ENCODE measurements around the gene CSF3R. TPM values are rescaled to one million over a fixed set of nuclear protein-coding genes. Genes with fewer than 3 reads are reported as not detected.

CSF3R gene
- total and polyA plus RNA-seq, 2 experiments from 2014 or later: 19.7 to 22.3 TPM

DNA sequence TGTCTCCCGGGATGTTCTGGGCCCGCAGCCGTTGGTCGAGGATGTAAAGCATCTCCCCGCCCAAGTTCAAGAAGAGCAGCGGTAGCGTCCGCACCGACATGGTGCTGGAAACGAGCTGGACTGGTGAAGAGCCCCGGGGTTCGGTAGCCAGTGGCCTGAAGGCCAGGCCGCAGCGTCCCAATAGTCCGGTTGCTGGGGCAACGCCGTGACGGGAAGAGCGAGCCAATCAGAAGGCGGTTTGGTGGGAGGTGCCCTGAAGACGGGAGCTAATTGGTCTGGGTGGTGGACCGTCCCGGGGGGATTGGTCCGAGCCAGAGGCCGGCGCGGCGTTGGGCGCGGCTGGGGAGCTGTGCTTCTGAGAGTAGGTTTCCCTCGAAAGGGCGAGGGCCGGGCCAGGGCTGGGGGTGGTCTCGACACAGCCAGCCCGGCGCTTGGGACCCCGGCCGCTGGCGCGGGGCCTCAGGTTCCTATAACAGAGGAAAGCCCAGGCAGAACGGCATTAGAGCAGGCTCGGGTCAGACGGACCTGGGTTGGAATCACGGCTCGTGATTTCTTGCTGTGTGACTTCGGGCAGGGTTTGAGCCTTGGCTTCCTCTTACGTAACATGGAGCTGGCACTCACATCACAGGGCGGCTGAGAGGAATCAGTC, 32.3 kb downstream of the CSF3R start, which contains the start of gene OSCP1:
Gene OSCP1, minus strand, starts transcription at position 182 of the 649 bp plus-strand sequence. Its CDS starts 82 bp downstream, at position 100.
- H3K79me2 ChIP-seq: no peaks in the 10 kb centered on the region
- H3K27ac ChIP-seq: peak within 1 kb of the TSS; percentile 93
- H4K20me1 ChIP-seq (ENCODE audit: insufficient read depth, poor library complexity, severe bottlenecking): no peaks in the 10 kb centered on the region
- peak within 1 kb of the TSS; percentile 77 for H3K4me2 ChIP-seq
- 3% methylated on average over 47 of the region's 48 CpGs for WGBS (ENCODE audit: low lambda C conversion rate, missing lambda C conversion rate)
- no peaks in the 10 kb centered on the region for H3K27me3 ChIP-seq
- no peaks in the 10 kb centered on the region for H3K9me2 ChIP-seq (replicated peaks; ENCODE audit: insufficient read depth)
- TF ChIP-seq EZH2 (IDR thresholded peaks at IDR 0.05; ENCODE audit: borderline replicate concordance): no peak
- TF ChIP-seq, protein P1, sequence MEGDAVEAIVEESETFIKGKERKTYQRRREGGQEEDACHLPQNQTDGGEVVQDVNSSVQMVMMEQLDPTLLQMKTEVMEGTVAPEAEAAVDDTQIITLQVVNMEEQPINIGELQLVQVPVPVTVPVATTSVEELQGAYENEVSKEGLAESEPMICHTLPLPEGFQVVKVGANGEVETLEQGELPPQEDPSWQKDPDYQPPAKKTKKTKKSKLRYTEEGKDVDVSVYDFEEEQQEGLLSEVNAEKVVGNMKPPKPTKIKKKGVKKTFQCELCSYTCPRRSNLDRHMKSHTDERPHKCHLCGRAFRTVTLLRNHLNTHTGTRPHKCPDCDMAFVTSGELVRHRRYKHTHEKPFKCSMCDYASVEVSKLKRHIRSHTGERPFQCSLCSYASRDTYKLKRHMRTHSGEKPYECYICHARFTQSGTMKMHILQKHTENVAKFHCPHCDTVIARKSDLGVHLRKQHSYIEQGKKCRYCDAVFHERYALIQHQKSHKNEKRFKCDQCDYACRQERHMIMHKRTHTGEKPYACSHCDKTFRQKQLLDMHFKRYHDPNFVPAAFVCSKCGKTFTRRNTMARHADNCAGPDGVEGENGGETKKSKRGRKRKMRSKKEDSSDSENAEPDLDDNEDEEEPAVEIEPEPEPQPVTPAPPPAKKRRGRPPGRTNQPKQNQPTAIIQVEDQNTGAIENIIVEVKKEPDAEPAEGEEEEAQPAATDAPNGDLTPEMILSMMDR (IDR thresholded peaks at IDR 0.05; ENCODE audit: poor library complexity): no peak
- TF ChIP-seq EZH2phosphoT487 (IDR thresholded peaks at IDR 0.05; ENCODE audit: low read depth, severe bottlenecking, unreplicated experiment): no peak
- DNase-seq (ENCODE audit: low spot score): peak; percentile 97
- no peaks in the 10 kb centered on the region for H3K36me3 ChIP-seq (replicated peaks; ENCODE audit: insufficient read depth, low read depth)
- peak within 1 kb of the TSS; percentile 37 for H3K4me3 ChIP-seq
- H3K9me3 ChIP-seq (ENCODE audit: low read depth): no peaks in the 10 kb centered on the region
- H3K4me1 ChIP-seq (ENCODE audit: insufficient read depth): no peaks in the 10 kb centered on the region
- peak within 1 kb of the TSS; percentile 74 for H2AFZ ChIP-seq

DNA sequence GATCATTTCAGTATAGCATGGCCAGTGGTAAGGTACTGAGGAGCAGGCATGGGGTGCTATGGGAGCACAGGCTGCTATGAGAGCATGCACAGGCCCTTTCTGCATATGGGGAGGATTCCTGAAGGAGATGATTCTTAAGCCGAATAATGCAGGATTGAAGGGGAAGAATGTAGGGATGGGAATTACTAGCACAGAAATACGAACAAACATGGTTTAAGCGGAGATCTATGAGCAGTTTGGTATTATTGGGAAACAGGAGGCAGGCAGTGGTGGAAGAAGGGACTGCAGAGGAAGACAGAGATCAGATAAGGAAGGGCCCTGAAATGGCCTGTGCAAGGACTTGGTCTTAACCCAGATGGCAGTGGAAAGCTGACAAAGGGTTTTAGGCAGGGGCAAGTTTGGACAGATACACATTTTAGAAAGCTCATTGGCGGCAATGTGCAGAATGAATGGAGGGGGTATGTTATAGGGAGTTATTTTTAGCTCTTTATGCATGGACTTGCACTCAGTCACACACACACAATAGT, 34.1 kb downstream of the CSF3R start:
- no peaks in the 10 kb centered on the region for H3K27me3 ChIP-seq
- 91% methylated on average over 4 of the region's 4 CpGs for WGBS (ENCODE audit: low lambda C conversion rate, missing lambda C conversion rate)
- H3K9me2 ChIP-seq (replicated peaks; ENCODE audit: insufficient read depth): no peaks in the 10 kb centered on the region
- no peak overlapping the region for H2AFZ ChIP-seq
- TF ChIP-seq EZH2 (IDR thresholded peaks at IDR 0.05; ENCODE audit: borderline replicate concordance) (no peak), EZH2phosphoT487 (IDR thresholded peaks at IDR 0.05; ENCODE audit: low read depth, severe bottlenecking, unreplicated experiment) (no peak)
- TF ChIP-seq, protein P1 (IDR thresholded peaks at IDR 0.05; ENCODE audit: poor library complexity): no peak
- no peaks in the 10 kb centered on the region for H3K9me3 ChIP-seq (ENCODE audit: low read depth)
- no peak overlapping the region for H3K27ac ChIP-seq
- H3K36me3 ChIP-seq (replicated peaks; ENCODE audit: insufficient read depth, low read depth): no peaks in the 10 kb centered on the region
- no peaks in the 10 kb centered on the region for H4K20me1 ChIP-seq (ENCODE audit: insufficient read depth, poor library complexity, severe bottlenecking)
- H3K4me3 ChIP-seq: no peak overlapping the region
- DNase-seq (ENCODE audit: low spot score): no peak
- H3K4me2 ChIP-seq: no peak overlapping the region
- H3K79me2 ChIP-seq: no peaks in the 10 kb centered on the region
- H3K4me1 ChIP-seq (ENCODE audit: insufficient read depth): no peaks in the 10 kb centered on the region

DNA sequence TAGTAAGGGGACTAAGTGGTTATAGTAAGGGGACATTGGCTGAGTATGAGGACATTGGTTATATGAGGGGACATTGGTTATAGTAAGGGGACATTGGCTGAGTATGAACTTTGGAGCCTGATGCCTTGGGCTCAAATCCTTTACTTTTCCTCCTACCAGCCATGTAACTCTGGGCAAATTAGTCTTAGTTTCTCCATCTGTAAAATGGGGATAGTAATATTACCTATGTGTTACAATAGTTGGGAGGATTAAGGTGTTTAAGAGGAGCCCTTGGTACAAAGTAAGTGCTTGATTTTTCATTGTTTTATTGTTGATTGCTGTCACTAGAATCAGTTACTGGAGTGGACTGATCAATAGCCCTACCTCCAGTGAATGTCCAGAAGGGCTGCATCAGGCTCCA, 35.3 kb downstream of the CSF3R start:
- Histone ChIP-seq H3K9me3 (ENCODE audit: low read depth) (no peaks in the 10 kb centered on the region), H2AFZ (no peak overlapping the region), H4K20me1 (ENCODE audit: insufficient read depth, poor library complexity, severe bottlenecking) (no peaks in the 10 kb centered on the region), H3K27ac (no peak overlapping the region), H3K4me3 (no peak overlapping the region), H3K4me2 (no peak overlapping the region), H3K4me1 (ENCODE audit: insufficient read depth) (no peaks in the 10 kb centered on the region), H3K79me2 (no peaks in the 10 kb centered on the region), H3K36me3 (replicated peaks; ENCODE audit: insufficient read depth, low read depth) (no peaks in the 10 kb centered on the region), H3K9me2 (replicated peaks; ENCODE audit: insufficient read depth) (no peaks in the 10 kb centered on the region), H3K27me3 (no peaks in the 10 kb centered on the region)
- TF ChIP-seq EZH2phosphoT487 (IDR thresholded peaks at IDR 0.05; ENCODE audit: low read depth, severe bottlenecking, unreplicated experiment): no peak
- TF ChIP-seq, protein P1 (IDR thresholded peaks at IDR 0.05; ENCODE audit: poor library complexity): no peak
- TF ChIP-seq EZH2 (IDR thresholded peaks at IDR 0.05; ENCODE audit: borderline replicate concordance): no peak
- no peak for DNase-seq (ENCODE audit: low spot score)

Measured in hepatocyte (in vitro differentiated cells).